HEK293T (cell line): ENCODE data around the gene TAT.

ENCODE experiments used
- ARNT ChIP-seq: fragments of 450-650 bp; IDR thresholded peaks from 2 replicates; pipeline ENCODE4 v1.6.1; 2017; ENCODE audit warnings: mild to moderate bottlenecking
- ELF4 ChIP-seq: fragments of 450-650 bp; IDR thresholded peaks from 2 replicates; pipeline ENCODE4 v1.6.1; 2017; ENCODE audit warnings: antibody characterized with exemption
- FOXA1 ChIP-seq: fragments of 450-650 bp; IDR thresholded peaks from 2 replicates; pipeline ENCODE4 v1.6.1; 2016; ENCODE audit warnings: mild to moderate bottlenecking
- FOXK2 ChIP-seq: fragments of 450-650 bp; IDR thresholded peaks from 2 replicates; pipeline ENCODE4 v1.6.1; 2016; ENCODE audit warnings: mild to moderate bottlenecking
- FOXM1 ChIP-seq: fragments of 450-650 bp; IDR thresholded peaks from 2 replicates; pipeline ENCODE4 v1.6.1; 2017; ENCODE audit warnings: mild to moderate bottlenecking, borderline replicate concordance
- LEF1 ChIP-seq: fragments of 450-650 bp; IDR thresholded peaks from 2 replicates; pipeline ENCODE4 v1.6.1; 2017; ENCODE audit warnings: mild to moderate bottlenecking, borderline replicate concordance
- NFRKB ChIP-seq: fragments of 450-650 bp; IDR thresholded peaks from 2 replicates; pipeline ENCODE4 v1.6.1; 2016; ENCODE audit warnings: mild to moderate bottlenecking, moderate library complexity

DNA sequence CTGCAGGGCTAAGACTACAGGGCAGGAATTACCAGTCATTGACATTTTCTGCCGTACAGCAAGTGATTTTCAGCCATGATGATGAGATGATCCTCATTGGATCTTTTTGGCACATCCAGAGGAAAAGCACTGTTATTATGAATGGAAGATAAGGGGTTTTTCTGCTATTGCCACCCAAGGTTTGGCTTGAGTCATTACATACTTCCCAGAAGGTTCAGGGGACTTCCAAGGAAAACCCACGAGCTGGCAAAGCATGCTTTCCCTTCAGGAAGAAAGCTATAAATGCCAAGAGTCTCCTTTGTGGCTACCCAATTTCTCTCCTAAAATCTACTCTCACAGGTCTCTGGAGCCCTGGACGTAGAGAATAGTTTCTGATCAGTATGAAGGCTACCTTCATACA lies 44.5 kb downstream of the TAT start:
- TF ChIP-seq FOXM1 (no peak), ELF4 (no peak), LEF1 (no peak), NFRKB (no peak), ARNT (no peak), FOXK2 (no peak), FOXA1 (no peak)
